A549 treated with DMSO at 1 μM for 4 hours (cell line): ENCODE measurements around the gene RNU1-3. TPM values are rescaled to one million over a fixed set of nuclear protein-coding genes. Genes with fewer than 3 reads are reported as not detected.

Experiments used
- total RNA-seq: library from RNA; stranded (reverse); fragments of 200-300 nt; extraction: Qiagen RNA extraction; gene quantifications from 5 replicates; pipeline ENCODE4 v1.2.3, GENCODE V29; 2022; ENCODE audit warnings: low read depth

RNU1-3 gene
- 7.3 TPM in 1 of 5 replicates, not detected in the others for total RNA-seq

DNA sequence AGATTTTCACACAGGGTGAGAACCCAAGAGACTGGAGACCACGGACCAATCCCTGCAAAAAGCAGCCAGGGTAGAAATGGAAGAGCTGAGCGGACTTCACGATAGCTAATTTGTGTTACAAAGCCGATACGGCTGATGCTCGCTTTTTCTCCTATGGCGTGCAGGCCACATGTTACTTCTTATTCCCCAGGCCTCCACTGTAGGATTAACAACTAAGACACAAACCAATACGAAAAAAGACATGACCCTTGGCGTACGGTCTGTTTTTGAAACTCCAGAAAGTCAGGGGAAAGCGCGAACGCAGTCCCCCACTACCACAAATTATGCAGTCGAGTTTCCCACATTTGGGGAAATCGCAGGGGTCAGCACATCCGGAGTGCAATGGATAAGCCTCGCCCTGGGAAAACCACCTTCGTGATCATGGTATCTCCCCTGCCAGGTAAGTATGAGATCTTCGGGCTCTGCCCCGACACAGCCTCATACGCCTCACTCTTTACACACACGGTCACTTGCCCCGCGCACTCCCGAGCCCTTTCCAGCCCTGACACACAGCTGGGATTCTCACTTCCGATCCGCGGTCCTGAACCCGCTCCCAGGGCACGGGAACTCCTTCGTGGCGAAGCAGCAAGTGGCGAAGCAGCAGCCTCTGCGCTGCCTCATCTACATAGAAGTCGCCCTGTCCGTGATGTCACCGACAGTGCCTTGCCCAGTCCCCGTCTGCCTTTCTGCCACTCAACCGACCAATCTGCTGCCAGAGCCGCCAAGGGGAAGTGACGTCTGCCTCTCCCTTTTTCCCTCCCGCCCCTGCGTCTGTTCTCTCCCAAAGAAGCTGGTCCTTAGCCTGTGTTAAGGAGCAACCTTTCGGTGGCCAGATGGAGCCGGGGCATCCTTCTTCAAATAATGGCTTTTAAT is at the start of gene RNU1-3:
TSS of gene RNU1-3 (minus strand) at position 447 of the 912 bp plus-strand sequence.

Other genes starting within 250 kb of the RNU1-3 start
- 0.09 to 0.17 TPM (median 0.12 TPM) in 4 of 5 replicates, not detected in the other for gene SPATA21, start 229.5 kb downstream of the RNU1-3 start, total RNA-seq
- 37.9 to 42.2 TPM (median 39.4 TPM) in 5 replicates for gene NECAP2, start 226.2 kb downstream of the RNU1-3 start, total RNA-seq
- 7.3 TPM in 1 of 5 replicates, not detected in the others for gene RNU1-1, start 152.7 kb downstream of the RNU1-3 start, total RNA-seq
- 15.1 to 28.2 TPM (median 25.1 TPM) in 5 replicates for gene NBPF1, start 53.4 kb downstream of the RNU1-3 start, total RNA-seq
- gene RNU1-4, start 73.6 kb upstream of the RNU1-3 start, total RNA-seq = 7.3 TPM in 1 of 5 replicates, not detected in the others
- 7.3 TPM in 1 of 5 replicates, not detected in the others for gene RNU1-2, start 229.0 kb upstream of the RNU1-3 start, total RNA-seq